Parathyroid adenoma (tissue), 2 donors: Measurements from ENCODE around the gene CFAP20DC.
"Not testable (repeated sequence)": the region's sequence is repeated elsewhere in the genome, so short reads cannot be mapped to it uniquely, and the experiment has no call there.

Experiments
- H2AFZ ChIP-seq: fragments of 300-600 bp; sonication (generic); one replicate; pipeline ENCODE4 v1.7.0; 2017; ENCODE audit warnings: antibody characterized with exemption, mild to moderate bottlenecking
- H3K27ac ChIP-seq: fragments of 300-600 bp; sonication (generic); one replicate; pipeline ENCODE4 v1.7.0; 2017
- H3K27me3 ChIP-seq: fragments of 300-600 bp; sonication (generic); one replicate; pipeline ENCODE4 v1.7.0; 2017; ENCODE audit warnings: low read length; ENCODE audit not compliant: control insufficient read depth, insufficient read depth
- H3K36me3 ChIP-seq: fragments of 300-600 bp; sonication (generic); one replicate; pipeline ENCODE4 v1.7.0; 2017; ENCODE audit warnings: low read length; ENCODE audit not compliant: control insufficient read depth, insufficient read depth
- H3K4me1 ChIP-seq: fragments of 300-600 bp; sonication (generic); one replicate; pipeline ENCODE4 v1.7.0; 2017; ENCODE audit warnings: control low read depth
- H3K4me2 ChIP-seq: fragments of 300-600 bp; sonication (generic); one replicate; pipeline ENCODE4 v1.7.0; 2017; ENCODE audit warnings: low read length
- H3K4me3 ChIP-seq: fragments of 300-600 bp; sonication (generic); one replicate; pipeline ENCODE4 v1.7.0; 2017; ENCODE audit warnings: low read depth, low read length
- H3K79me2 ChIP-seq: fragments of 300-600 bp; sonication (generic); one replicate; pipeline ENCODE4 v1.7.0; 2017; ENCODE audit warnings: control low read depth
- H3K9ac ChIP-seq: fragments of 300-600 bp; sonication (generic); one replicate; pipeline ENCODE4 v1.7.0; 2017; ENCODE audit warnings: mild to moderate bottlenecking
- H3K9me3 ChIP-seq: fragments of 300-600 bp; sonication (generic); one replicate; pipeline ENCODE4 v1.7.0; 2017; ENCODE audit warnings: low read length; ENCODE audit not compliant: control insufficient read depth
- TF ChIP-seq, protein P1 (sequence below): fragments of 300-600 bp; sonication (generic); IDR thresholded peaks from one replicate; pipeline ENCODE4 v1.7.0; 2017; ENCODE audit warnings: antibody characterized with exemption, mild to moderate bottlenecking
- donor health status: primary hyperparathyroidism.

The CFAP20DC gene

DNA sequence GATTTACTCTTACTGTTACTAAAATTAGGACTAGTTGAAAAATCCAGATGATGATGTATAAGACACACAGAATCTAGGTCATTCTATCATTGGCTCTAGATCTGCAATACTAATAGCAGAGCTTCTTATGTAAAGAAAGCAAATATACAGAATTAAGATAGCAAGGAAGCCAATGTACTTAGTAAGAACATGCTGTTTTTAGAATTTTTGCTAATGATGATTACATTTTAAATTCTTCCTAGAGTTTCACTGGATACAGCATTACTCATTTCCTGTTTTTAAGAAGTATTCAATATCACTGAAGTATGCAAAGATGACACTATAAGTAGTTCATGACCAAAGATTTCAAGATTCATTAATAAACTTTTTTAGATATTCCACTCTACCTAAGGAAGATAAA lies 60.7 kb downstream of the CFAP20DC start:
- Histone ChIP-seq H3K36me3 (no peaks in the 10 kb centered on the region), H2AFZ (no peak overlapping the region), H3K4me2 (no peak overlapping the region), H3K27ac (no peak overlapping the region), H3K79me2 (no peaks in the 10 kb centered on the region), H3K9ac (no peak overlapping the region), H3K4me1 (no peaks in the 10 kb centered on the region), H3K27me3 (no peaks in the 10 kb centered on the region), H3K9me3 (peaks cover 4% of the 10 kb centered on the region), H3K4me3 (no peak overlapping the region)
- TF ChIP-seq, protein P1, sequence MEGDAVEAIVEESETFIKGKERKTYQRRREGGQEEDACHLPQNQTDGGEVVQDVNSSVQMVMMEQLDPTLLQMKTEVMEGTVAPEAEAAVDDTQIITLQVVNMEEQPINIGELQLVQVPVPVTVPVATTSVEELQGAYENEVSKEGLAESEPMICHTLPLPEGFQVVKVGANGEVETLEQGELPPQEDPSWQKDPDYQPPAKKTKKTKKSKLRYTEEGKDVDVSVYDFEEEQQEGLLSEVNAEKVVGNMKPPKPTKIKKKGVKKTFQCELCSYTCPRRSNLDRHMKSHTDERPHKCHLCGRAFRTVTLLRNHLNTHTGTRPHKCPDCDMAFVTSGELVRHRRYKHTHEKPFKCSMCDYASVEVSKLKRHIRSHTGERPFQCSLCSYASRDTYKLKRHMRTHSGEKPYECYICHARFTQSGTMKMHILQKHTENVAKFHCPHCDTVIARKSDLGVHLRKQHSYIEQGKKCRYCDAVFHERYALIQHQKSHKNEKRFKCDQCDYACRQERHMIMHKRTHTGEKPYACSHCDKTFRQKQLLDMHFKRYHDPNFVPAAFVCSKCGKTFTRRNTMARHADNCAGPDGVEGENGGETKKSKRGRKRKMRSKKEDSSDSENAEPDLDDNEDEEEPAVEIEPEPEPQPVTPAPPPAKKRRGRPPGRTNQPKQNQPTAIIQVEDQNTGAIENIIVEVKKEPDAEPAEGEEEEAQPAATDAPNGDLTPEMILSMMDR = no peak

DNA sequence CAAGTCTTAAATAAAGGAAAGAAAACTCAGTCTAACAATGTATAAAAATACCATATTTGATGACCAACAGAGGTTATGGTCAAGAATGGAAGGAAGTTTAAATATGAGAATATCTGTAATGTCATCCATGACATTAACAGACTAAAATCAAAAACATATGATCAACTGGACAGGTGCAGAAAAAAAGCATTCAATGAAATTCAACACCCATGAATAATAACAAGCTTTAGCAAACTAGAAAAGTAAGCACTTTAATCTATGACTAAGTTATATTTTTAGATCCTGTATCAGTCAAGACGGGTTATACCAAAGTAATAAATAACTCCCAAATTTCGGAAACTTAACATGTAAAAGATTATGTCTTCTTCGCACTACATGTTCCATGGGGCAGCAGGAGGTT lies 61.8 kb downstream of the CFAP20DC start:
- Histone ChIP-seq H3K4me3 (no peak overlapping the region), H3K4me1 (no peaks in the 10 kb centered on the region), H3K9ac (no peak overlapping the region), H3K79me2 (no peaks in the 10 kb centered on the region), H3K27ac (no peak overlapping the region), H3K9me3 (peaks cover 4% of the 10 kb centered on the region), H2AFZ (no peak overlapping the region), H3K36me3 (no peaks in the 10 kb centered on the region), H3K4me2 (no peak overlapping the region), H3K27me3 (no peaks in the 10 kb centered on the region)
- TF ChIP-seq, protein P1 = no peak

DNA sequence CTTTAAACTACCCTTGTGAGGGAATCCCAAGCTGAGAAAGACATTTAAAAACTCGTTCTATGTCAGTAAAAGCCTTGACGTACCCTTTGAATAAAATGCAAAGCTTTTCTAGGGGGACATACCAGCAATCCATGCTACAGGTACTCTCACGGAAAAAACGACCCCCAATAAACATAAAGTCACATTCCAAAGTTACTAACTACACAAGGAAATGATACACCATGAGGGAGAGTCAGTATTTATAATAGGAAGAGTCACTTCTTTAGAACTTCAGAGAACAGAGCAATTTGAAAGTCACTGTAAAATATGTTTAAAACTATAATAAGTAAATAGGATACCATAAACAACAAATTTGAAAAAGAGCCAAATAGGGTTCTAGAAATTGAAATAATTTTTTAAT lies 63.2 kb downstream of the CFAP20DC start:
- H3K27me3 ChIP-seq = no peaks in the 10 kb centered on the region
- no peak overlapping the region for H3K9ac ChIP-seq
- H3K79me2 ChIP-seq = no peaks in the 10 kb centered on the region
- H3K9me3 ChIP-seq = peaks cover 4% of the 10 kb centered on the region
- H3K4me2 ChIP-seq = no peak overlapping the region
- H2AFZ ChIP-seq = no peak overlapping the region
- H3K4me1 ChIP-seq = no peaks in the 10 kb centered on the region
- TF ChIP-seq, protein P1 = no peak
- no peak overlapping the region for H3K27ac ChIP-seq
- H3K4me3 ChIP-seq = no peak overlapping the region
- H3K36me3 ChIP-seq = no peaks in the 10 kb centered on the region

DNA sequence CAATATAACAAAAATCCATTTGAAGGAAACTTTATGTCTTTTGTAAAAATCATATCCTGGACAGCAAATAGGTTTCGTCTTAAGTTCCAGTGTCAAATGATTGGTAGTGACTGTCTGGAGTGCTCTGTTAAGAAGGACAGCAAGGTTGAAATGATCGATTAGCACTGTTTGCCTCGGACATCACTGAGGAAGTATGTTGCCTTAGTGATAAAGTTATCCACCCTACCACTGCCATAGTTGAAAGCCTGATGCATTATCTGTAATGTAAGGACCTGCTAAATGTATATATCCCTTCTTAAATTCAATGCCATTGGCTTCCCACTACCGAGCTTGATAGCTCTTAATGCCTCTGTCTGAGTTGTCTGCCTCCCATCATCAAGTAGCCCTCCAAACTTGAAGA lies 70.0 kb downstream of the CFAP20DC start:
- no peak overlapping the region for H3K4me2 ChIP-seq
- H3K27me3 ChIP-seq = no peaks in the 10 kb centered on the region
- H3K36me3 ChIP-seq = no peaks in the 10 kb centered on the region
- TF ChIP-seq, protein P1 = no peak
- no peak overlapping the region for H3K27ac ChIP-seq
- H3K9me3 ChIP-seq = no peaks in the 10 kb centered on the region
- H3K9ac ChIP-seq = no peak overlapping the region
- H3K4me1 ChIP-seq = no peaks in the 10 kb centered on the region
- H3K79me2 ChIP-seq = no peaks in the 10 kb centered on the region
- H2AFZ ChIP-seq = no peak overlapping the region
- no peak overlapping the region for H3K4me3 ChIP-seq

DNA sequence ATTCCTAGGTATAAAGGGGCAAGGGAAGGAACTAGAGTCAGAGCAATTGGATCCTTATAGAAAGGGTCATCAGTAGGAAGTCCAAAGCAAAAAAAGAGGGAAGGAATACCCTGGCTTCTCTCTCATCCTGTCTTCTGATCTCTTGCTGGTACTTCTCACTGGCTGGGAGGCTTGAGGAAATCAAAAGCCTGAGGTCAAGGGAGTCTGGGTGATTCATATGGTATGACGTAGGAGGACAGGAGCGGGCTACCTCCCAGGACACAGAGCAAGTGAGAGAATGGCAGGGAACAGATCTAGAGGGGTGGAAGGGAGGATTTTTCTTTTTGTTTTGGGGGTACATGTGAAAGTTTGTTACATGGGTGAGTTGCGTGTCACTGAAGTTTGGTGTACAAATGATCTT lies 76.0 kb downstream of the CFAP20DC start:
- Histone ChIP-seq H3K4me3 (no peak overlapping the region), H3K9me3 (no peaks in the 10 kb centered on the region), H3K36me3 (no peaks in the 10 kb centered on the region), H3K79me2 (no peaks in the 10 kb centered on the region), H2AFZ (no peak overlapping the region), H3K4me2 (no peak overlapping the region), H3K27me3 (no peaks in the 10 kb centered on the region), H3K4me1 (no peaks in the 10 kb centered on the region), H3K9ac (no peak overlapping the region), H3K27ac (no peak overlapping the region)
- TF ChIP-seq, protein P1 = no peak

DNA sequence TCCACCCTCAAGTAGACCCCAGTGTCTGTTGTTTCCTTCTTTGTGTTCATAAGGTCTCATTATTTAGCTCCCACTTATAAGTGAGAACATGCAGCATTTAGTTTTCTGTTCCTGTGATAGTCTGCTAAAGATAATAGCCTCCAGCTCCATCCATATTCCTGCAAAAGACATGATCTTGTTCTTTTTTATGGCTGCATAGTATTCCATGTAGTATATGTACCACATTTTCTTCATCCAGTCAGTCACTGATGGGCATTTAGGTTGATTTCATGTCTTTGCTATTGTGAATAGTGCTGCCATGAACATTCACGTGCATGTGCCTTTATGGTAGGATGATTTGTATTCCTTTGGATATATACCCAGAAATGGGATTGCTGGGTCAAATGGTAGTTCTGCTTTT lies 82.0 kb downstream of the CFAP20DC start:
- not testable (repeated sequence) for H3K79me2 ChIP-seq, H3K4me1 ChIP-seq, H3K4me3 ChIP-seq, H3K27me3 ChIP-seq, H3K27ac ChIP-seq, H2AFZ ChIP-seq, H3K4me2 ChIP-seq, H3K9me3 ChIP-seq, H3K36me3 ChIP-seq, H3K9ac ChIP-seq
